Activated CD4-positive, alpha-beta T cell treated with anti-CD3 and anti-CD28 coated beads for 24 hours (primary cell): ENCODE measurements around the gene KIF4B.

Source experiments
- DNase-seq, 2 donors: peaks; one replicate each; pipeline ENCODE4 v3.0.0-alpha.2; 2020; ENCODE audit warnings: low read depth in 2 of 2

KIF4B gene

DNA sequence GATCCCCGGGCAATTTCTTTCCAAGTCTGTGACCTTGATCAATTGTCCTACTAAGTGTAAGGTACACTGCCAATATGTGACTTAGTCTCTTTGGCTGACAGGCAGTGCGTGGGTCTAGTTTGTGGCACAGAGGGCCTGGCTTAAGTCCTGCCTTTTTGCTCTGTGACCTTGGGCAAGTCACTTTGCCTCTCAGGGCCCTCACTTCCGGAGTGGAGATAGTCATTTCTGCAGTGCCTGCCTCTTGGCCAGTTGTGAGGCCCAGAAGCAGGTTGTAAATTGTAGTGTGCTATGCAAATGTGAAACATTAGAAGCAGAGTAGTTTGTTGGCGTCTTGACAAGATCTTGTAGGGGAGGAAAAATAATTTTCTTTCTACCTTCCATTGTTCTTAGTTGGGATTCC is 39.0 kb downstream of the KIF4B start:
- no peak for DNase-seq

- no peak for DNase-seq
Measured at GRCh38 chr5:155053501-155053900, 39.9 kb downstream of the KIF4B start.

- DNase-seq = no peak
Measured at GRCh38 chr5:155056644-155057269, 43.2 kb downstream of the KIF4B start.

DNA sequence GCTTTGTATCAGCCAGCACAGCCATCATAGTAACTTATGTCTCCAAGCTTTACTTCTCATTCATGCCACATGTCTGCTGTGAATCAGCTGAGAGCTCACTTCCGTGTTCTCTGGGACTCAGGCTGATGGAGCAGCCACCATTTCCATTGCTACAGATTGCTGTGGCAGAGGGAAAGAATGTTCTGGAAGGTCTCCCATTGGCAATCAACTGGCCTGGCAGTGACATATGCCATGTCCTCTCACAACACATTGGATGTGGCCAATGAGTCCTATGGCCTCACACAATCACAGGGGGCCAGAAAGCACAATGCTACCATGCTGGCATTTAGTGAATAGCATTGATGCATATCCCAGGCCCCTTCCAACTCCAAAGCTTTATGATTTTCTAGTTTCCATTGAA is 44.1 kb downstream of the KIF4B start:
- no peak for DNase-seq

DNA sequence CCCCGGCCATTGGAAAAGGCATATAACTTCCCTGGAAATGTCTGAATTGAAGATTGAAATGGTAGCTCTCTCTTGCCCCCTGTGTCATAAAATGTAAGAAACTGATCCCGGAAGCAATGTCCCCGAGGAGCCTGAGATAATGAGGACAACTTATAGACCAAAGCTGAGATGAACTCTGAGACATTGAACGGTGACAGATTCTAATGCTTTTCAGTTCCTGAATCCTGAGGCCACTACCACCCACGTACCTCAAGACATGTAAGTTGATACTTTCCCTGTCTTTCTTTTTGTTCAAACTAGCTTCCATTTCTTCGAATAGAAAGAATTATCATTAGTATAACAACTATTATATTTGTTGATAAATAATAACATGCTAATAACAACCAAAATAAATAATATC is 51.0 kb downstream of the KIF4B start:
- DNase-seq = no peak

DNA sequence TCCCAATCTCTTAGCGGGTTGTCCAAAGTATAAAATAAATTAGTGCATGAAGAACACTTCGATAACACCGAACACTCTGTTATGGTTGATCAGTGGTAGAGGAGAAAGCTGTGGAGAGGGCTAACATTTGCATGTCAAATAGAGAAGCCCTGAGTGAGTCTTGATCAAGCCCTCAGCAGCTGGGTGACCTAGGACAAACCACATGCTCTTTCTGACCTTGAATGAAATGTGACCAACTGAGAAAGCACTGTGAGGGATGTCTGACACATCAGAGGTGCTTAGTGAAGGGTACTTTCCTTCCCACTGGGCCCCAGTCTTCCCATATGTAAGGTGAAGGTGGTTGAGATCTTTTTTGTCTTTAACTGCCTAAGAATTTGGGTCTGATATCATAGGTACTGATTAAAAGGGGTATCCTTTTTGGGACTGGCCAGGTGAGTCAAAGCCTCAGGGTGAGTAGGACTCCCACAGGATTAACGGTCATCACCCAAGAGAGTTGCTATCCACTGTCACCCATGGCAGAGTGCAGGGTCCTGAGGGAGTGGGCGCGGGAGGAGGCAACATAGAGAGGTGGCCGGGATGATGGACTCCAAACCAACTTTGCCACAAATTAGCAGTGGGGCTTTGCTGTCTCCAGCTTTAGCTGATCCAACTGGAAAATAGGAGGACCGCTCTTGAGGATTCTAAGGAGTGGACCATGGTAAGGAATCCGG is 53.5 kb downstream of the KIF4B start:
- no peak for DNase-seq
